ENCODE measurements around the gene MYMK.

Gene MYMK

DNA sequence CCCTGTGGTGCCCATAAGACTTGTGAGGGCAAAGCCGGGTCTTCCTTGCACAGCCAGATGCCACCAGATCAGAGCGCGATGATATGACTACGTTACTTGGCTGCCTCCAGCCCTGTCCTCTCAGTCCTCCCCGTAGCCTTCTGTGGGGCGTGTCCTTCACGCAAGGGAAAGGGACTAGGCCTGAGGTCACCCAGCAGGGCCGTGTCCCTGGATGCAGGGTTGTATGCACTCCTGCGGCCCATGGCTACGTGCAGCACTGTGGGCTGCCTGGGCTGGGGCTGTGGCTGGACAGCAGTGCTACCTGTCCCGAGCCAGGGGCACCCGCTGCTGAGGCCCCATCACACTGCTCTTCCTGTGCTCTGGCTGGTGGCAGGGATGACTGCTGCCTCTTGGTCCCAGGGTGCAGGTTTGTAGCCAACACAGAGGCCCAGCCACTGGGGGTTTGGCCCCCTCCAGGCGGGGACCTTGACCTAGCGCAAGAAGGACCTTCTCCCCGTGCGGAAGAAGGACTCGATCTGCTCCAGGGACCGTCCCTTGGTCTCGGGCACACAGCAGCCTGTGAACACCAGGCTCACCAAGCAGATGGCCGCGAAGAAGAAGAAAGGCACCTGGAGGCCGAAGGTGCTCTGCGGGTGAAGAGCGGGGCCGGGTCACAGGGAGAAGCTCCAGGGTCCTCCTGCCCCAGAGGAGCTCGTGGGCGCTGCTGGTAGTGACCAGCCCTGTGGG, 53.0 kb downstream of the MYMK start:
- no peak for DNase-seq

DNA sequence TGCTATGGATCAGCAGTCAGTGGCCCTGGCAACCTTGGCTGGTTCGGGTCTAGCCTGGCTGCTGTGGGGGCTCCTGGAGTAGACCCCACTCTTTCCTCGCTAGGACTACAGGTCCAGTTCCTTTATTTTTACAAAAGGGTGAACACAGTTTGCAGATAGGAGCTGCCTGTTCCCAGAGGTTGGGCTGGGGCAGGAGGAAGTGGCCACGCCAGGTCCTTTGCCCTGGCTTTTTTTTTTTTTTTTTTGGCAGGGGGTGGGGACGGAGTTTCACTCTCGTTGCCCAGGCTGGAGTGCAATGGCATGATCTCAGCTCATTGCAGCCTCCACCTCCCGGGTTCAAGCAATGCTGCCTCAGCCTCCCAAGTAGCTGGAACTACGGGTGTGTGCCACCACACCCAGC, 53.8 kb downstream of the MYMK start:
- DNase-seq: no peak

DNA sequence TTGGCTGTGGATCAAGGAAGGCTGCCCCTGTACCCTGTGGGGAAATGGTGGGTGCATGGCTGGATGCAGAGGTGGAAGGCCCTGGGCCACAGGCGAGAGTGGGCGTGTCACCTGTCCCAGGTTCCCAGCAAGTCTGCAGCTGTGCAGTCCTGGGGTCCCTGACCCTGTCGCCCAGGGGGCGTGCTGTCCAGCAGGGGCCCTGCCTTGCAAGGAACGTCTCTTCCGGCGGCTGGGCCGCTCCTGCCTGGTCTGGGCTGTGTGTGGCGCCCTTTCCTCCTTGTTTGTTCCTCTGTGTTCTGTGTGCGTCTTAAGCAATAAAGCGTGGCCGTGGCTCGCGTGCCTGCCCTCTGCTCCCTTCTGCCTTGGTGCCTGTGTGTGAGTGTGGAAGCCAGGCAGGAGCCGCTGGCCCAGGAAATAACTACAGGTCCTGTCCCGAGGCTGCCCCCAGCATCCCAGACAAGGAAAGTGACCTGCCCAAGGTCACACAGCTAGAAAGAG, 54.3 kb downstream of the MYMK start:
- DNase-seq: no peak

GRCh38 chr9:133468777-133469421, 55.9 kb downstream of the MYMK start:
- no peak for DNase-seq

GRCh38 chr9:133468374-133468773, 56.4 kb downstream of the MYMK start:
- DNase-seq: no peak

- DNase-seq: no peak
Measured at GRCh38 chr9:133467101-133467500, 57.7 kb downstream of the MYMK start.

DNA sequence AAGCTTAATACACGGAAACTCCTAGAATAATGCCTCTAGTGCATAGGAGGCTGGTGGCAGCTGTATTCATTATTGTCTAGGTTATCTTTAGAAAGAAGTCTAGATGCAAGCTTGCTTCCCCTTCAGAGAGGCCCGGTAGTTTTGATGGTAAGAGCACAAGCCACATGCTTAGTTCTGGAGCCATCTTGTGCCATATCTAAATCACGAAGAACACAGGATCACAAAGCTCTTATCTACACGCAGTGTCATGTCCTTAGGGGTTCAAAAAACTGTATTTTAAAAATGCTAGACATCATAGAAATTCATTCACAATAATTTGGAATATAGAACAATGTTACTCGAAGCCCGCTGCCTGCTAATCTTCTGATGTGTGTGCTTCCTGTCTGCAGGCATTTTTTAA, 58.8 kb downstream of the MYMK start:
- no peak for DNase-seq

GRCh38 chr9:133464638-133465037, 60.1 kb downstream of the MYMK start:
- DNase-seq: no peak
